GM18499 (cell line): ENCODE data around the gene FRY.
"Not testable (repeated sequence)": the region's sequence is repeated elsewhere in the genome, so short reads cannot be mapped to it uniquely, and the experiment has no call there.

ENCODE experiments used
- ATAC-seq: cut with Tn5 transposase; IDR thresholded peaks from one replicate; pipeline ENCODE4 v1.9.1; 2021; ENCODE audit warnings: moderate number of reproducible peaks; ENCODE audit not compliant: insufficient read depth, unreplicated experiment

Gene FRY

DNA sequence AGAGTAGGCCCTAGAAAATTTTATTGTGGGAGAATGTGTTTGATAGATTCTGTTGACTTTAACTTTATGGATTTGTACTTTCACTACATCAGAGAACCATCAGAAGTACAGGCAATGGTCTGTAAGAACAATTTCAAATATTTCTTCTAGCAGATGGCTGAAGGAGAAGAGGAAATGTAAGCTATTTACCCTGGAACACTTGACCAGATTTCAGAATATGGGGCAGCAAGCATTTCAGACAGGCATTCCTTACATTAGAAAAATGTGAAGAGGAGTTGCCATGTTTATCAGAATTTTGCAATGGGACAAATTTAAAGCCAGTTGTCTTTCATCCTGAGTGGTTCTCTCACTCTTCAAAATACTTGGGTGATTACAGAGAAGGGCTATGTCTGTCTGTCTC is 7.5 kb downstream of the FRY start:
- no peak for ATAC-seq

DNA sequence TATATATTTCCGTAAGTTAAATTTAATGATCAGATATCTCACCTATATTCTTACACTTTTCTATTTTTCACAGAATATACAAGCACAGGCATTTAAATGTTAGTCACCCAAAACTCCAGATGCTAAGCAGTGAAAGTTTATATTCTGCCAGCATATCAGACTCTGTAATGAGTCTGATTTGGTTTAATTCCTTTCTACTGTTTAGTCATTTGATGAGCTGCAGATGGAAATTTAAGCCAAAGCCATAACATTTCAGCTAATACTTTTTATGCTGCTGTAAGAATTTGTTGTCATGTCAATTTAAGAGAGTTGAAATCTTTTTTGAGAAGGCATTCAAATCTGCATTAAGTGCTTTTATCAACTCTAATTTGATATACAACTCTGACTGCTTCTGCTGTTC is 8.0 kb downstream of the FRY start:
- no peak for ATAC-seq

DNA sequence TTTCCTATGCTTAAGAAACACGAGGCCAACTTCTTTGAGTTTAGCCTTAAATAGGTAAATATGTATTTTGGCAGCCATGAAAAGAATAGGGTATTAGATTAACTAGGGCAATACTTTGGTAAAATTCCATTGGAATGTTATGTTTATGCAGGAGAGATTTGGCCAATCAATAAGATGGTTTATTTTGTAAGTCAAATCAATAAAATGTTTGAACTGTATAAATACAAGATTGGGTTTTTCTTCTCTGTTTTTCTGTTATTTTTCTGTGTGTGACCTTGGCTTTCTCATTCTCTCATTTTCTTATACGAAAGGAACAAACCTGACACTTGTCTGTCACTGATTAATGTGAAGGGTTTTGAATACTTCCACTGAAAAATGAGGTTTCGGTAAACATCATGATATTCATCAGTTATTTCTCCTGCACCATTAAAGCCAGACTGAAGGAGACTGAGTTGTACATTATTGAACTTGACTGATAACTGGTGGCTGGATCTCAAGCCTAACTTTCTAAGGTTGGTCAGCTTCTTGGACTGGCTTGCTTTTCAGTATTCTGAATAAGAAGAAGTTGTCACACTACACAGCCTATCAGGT is 8.6 kb downstream of the FRY start:
- ATAC-seq = no peak

DNA sequence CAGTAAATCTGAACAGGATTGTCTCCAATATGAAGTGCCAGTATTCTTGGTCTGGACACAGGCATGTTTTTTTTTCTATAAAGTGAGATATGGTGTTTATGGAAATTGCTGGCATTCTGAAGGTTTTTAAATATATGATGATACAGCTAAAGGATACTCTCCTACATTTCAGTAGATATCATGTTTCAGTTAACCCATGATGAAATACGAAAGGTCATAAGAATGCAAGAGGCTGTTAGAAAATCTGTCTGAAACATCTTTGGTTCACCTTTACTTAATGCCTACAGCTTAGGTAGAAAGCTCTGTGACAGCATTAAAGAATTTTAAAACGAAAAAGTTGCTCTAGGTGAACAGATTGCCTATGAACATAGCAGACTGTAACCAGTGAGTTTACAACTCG is 9.1 kb downstream of the FRY start:
- ATAC-seq = no peak

DNA sequence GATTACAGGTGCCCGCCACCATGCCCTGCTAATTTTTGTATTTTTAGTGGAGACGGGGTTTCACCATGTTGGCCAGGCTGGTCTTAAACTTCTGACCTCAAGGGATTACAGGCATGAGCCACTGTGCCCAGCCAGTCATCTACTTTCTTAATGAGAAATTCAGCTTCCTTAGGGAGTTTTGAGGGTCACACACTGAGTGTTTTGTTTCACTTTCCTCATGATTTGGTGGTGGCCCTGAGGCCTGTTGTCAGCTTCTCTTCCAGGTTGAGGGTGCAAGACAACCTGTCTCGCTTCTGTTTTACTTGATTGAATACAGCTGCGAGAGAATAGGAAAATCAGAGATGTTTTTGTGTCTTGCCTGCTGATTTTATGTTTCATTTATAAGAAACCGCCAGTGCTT is 9.9 kb downstream of the FRY start:
- peak; percentile 45 for ATAC-seq

DNA sequence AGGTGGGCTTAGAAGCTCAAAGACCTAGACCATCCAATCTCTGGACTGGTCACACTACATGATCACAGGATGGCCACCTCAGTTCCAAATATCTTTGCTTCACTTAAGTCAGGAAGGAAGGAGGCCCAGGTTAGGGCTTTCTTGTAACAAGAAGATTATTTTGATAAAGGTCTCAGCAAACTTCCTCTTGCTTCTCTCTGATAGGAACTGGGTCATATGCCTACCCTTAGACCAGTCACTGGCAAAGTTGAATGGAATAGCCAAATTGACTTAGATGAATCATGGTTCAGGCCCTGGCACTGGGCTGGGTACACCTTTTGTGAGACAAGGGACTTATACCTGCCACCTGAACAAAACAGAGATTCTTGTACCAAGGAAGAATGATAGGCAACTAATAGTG is 11.0 kb downstream of the FRY start:
- ATAC-seq = no peak

DNA sequence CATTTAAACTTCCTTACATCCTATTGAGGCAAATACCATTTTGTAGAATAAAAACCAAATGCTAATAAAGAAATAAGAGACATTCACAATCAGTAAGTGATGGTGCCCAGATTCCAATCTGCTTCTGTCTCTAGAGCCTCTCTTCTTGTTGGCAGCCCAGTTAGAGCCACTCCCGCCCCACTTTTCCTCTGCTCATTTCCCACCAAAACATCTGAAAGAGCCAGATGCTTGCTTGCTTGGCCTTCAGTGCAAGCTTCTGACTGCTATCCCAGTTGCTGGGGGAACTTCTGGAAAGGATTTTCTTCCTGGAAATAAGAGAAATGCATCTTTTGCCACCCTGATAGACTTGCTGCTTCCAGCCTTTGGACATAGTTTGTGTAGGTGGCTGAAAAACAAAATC is 12.9 kb downstream of the FRY start:
- ATAC-seq = no peak

DNA sequence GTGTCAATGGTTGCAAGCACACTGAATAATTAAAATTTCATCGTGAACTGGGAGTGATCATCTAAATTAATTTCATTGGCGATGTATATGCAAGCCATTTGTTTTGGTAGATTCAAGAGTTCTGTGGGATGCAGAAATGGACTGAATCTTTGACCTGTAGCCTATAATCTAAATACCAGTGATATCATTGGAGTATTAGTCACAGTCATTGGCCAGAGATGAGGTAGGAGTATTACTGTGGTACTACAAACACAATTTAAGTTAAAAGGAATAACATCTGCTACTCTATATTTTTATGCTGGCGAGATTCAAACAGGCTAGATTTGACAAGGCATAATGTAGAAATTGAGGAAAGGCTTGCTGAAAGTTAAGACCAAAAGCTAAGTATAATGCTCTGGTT is 14.0 kb downstream of the FRY start:
- no peak for ATAC-seq

DNA sequence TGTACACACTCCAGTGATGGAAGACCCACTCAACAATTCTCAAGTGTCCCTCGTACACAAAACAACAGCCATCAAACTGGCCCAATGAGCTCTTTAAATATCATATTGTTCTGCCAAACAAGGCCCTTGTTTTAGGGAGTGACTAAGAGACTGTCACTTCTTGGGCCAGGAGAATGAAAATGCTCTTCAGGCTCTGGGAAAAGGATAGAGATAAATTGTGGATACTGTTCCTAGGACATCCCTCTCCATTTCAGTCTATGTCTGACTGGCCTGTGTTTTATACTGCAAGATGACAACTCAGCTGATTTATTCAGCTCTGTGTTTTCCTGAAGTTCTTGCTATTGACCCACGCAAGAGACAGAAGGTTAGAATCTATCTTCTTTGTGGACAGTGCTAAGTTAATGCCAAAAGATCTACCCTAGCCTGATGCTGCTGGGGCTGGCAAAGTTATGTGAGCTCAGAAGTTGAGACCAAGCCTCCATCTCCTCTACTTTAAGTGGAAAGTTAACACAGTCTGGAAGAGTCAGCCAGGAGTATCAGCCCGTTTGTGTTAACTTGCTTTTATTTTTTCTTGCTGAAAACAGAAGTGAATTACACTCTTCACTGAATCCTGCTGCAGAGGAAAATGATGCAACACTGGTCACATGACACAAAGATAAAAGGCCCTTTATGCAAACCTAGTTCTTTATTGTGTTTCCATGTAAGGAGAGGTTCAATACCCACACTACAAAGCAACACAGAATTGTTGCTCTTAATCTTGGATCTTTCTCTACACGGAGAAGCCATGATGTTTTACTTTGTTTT is 14.6 kb downstream of the FRY start:
- ATAC-seq = no peak

DNA sequence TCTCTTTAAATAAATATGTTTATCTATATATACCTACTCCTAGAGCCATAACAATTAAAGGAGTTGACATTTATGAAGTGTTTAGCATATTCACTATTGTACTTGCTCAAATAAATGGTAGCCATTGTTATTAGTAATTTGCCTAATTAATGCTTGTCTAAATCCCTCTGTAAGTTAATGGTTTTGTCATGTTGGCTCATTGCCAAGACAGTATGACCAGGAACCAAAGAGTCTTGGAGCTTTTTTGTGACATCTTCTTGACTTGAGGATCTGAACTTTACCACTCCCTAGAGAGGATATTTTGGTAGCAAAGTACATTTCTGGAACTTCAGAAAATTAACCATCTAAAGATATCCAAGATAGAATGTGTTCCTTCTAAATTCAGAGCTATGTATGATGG is 15.5 kb downstream of the FRY start:
- no peak for ATAC-seq

DNA sequence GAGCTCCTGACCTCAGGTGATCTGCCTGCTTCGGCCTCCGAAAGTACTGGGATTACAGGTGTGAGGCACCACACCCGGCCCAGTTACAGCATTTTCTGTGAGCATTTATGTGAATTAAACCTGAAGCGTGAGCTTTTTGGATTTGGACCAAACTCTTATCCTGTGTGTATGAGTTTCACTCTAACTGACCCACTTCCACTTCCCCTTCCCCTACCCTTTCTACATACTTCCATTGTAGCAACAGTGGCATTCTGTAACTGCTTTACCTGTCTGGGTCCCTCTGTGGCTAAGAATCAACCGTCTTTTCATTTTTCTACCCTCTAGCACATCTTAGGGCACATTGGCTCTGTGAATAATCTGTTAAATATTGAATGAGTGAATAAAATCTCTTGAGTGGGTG is 16.2 kb downstream of the FRY start:
- no peak for ATAC-seq

DNA sequence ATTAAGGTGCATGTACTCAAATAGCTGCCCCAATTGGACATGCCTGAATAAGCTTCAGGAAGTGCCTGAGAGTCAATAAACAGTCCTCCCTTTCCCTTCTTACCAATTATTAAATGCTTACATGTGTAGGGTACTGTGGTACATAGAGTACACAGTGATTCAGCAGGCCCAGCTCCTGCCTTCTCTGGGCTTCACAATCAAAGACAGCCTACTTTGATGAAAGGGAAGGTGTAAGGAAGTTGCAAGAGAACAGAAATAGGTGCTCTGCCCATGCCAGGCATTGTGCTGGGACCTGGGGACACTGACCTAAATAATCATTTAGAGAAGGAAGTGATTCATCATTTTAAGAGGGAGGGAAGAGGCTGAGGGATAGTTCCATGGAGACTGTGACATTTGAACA is 17.2 kb downstream of the FRY start:
- no peak for ATAC-seq

DNA sequence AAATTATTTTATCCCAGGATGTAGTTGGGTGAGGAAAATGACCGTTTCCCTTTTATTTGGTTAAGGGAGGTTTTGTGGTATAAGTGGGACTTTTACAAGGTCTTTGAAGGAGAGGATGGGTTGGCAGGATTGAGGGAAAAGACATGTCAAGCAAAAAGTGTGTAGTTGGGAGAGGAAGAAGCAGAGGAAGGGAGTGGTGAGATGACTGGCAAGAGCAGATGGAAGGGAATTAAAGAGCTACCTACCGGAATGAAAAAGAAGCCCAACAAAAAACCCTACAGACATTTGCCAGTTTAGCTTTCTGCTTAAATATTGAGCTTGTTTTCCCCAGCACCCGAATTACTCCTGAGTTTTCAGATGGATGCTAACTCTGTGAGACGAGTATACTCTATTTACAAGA is 19.6 kb downstream of the FRY start:
- no peak for ATAC-seq

DNA sequence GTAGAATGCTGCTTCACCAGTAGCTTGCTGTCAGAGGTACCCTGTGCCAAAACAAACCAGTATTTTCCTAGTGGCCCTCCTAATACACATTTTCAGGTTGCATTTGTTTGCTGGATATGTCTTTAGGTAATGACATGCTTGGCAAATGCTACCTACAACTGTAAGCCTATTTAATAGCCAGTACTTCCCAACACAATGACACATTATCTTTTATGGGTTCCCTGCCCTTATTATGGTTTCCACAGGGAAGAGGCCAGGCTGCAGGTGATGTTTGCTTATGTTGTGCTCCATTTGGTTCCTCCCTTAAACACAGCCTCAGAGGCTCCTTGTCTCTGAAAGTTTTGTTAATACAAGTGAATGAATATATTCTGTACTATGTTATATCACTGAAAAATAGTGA is 24.7 kb downstream of the FRY start:
- ATAC-seq = no peak

DNA sequence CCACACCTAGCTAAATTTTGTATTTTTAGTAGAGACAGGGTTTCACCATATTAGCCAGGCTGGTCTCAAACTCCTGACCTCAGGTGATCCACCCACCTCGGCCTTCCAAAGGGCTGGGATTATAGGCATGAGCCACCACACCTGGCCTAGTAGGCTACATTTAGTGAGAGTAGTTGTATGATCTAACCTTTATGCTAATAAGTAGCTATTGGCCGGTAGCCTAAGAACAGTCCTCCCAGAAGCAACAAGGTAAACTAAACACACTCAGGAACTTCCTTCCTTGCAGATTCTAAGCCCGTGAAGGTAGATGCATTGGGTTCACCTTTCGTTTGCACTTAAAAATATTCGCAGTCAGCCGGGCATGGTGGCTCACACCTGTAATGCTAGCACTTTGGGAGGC is 25.8 kb downstream of the FRY start:
- not testable (repeated sequence) for ATAC-seq

DNA sequence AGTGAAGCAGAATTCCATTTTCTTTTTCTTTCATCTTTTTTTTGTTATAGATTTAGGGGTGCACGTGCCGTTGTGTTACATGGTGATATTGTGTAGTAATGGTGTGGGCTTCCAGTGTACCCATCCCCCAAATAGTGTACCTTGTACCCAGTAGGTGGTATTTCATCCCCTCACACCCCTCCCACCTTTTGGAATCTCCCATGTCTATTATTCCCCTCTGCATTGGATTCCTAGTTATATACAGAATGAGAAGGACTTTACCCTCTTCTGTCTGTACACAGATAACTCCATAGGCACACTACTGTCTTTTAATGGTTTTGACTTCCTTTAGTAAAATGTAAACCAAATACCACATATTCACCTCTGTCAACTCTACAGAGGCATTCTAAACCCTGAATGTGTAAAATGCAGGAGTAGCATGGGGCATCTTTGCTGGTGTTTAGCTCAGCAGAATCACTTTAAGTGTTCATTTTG is 28.0 kb downstream of the FRY start:
- no peak for ATAC-seq

DNA sequence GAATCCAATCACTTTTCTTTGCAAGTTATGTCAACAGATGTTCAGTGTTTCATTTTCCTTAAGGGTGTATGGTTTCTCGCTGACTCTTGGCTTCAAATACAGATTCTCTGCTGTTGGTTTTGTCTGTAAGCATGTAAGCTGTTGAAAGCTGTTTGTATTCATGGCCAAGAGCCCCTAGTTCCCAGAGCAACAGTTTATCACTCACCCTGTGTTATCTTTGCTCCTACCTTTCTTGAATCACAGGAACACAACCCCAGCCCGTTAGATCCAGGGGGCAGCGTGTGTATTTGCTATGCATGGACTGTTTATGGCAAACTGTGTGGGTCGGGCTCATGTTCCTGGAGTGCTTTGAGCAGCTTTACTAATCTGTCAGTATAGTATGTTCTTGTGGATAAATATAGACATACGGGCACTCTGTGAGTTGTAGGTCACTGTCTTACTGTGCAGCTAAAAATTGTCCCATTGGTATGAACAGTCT is 28.9 kb downstream of the FRY start:
- no peak for ATAC-seq

DNA sequence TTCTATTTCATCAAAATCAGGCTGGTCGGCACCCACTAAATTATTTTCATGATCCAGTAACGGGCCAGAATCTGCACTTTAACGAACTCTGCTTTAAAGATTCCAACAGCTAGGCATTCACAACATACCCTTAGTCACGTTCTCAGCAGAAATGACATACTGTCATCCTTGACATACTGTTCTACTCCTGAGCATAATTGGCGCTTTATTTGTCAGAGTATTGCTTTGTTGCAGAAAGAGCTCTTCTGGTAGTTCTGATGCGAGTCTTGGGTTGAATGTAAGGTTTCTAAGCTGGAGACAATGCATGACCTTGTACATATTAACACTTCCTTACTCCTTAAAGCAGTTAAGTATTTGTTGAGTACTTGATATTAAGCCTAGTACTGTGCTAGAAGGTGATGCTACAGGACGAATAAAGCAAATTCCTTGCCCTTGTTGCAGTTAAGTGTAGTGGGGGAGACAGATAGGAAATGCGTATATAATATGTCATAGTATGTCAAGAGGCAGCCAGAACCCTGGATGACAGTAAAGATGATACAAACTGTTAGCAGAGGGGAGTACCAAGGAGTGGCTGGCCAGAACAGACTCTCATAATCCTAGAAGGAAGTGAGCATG is 32.2 kb downstream of the FRY start:
- ATAC-seq = no peak

DNA sequence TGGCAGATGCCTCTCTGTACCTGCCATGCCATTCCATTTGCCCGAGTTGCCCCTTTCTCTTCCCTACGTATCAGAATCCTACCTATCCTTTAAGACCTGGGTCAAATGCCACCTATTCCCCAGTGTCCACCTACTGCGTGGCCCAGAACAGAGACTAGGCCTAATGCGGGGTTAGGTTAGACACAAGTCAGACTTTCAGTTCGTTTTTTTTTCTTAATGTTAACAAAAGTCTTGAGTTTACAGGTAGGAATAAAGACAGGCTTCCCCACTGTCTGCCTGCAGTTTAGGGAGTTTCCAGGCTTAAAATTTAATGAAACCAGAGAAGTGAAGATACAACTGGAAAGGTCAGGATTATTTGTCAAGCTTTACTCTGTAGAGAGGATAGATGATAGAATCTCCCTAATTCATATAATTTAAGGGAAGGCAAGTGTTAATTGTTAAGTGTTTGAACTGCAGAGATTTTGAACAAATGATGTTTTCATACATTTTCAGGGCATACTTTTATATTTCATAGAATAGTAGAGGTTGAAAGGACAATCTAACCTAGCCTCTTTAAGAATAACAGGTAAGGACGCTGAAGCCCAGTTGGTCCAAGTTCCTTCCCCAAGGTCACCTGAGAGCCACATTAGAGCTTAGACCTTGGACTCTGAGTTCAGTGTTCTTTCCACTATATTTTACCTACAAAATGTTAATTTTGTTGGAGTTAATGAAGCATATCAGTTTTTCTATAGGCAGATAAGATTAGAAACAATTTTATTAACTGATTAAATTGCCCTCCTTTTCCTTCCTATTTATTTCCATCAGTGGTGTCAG is 35.8 kb downstream of the FRY start:
- no peak for ATAC-seq

DNA sequence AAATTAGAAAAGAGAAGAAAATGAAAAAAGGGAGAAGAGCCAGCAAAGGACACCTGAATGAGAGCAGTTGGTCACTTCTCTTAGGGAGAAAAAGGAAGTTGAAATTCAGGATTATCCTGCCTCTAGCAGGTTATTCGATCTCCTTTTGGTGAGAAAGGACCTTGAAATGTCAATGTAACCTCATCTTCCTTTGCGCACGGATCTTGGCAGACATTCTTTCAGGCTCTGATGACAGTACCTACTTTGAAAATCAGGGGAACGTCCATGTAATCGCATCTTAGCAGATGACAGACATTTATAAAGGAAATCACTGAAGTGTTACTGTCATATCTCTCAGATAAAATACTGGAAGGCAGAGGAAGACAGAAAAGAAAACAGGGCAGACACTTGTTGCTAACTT is 36.7 kb downstream of the FRY start:
- ATAC-seq = no peak
